Measurements from ENCODE around the gene GRIK4.

GRIK4 gene

DNA sequence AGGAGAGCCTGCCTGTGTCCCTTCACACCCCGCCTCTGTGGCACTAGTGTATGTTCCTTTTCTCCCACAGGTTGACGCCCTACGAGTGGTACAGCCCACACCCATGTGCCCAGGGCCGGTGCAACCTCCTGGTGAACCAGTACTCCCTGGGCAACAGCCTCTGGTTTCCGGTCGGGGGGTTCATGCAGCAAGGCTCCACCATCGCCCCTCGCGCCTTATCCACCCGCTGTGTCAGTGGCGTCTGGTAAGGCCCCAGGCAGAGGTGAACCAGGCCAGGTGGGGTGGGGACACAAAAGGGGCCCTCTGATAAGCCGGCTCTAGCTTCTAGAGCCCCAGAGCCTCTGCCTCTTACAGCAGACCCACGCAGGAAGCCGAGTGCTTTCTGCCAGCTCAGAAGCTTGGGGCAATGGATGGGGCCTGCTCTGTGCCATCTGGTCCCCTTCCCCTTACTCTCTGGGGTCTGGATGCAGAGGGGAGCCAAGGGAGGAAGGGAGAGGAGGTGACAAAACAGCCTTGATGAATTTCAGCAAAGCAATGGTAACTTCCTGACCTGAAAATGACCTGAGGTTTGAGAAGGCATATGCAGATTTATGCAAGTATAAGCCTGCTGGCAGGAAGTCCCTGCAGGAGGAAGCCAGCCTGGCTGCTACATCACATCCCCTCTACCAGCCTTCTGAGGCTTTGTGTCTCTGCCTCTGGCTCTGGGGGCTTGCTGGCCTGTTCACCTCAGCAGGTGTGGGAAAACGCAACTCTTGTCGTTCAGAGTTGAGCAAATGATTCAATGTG is 445.4 kb downstream of the GRIK4 start:
- no peak for DNase-seq (ENCODE audit: low spot score)
- H3K27me3 ChIP-seq (ENCODE audit: insufficient read depth, poor library complexity, severe bottlenecking): no peaks in the 10 kb centered on the region
- ATAC-seq (ENCODE audit: low read depth): no peak
- H3K36me3 ChIP-seq (ENCODE audit: low read depth): no peaks in the 10 kb centered on the region
- no peak overlapping the region for H3K27ac ChIP-seq (ENCODE audit: poor library complexity, severe bottlenecking)
- no peaks in the 10 kb centered on the region for H3K9me3 ChIP-seq (ENCODE audit: severe bottlenecking)
- TF ChIP-seq, protein P1, sequence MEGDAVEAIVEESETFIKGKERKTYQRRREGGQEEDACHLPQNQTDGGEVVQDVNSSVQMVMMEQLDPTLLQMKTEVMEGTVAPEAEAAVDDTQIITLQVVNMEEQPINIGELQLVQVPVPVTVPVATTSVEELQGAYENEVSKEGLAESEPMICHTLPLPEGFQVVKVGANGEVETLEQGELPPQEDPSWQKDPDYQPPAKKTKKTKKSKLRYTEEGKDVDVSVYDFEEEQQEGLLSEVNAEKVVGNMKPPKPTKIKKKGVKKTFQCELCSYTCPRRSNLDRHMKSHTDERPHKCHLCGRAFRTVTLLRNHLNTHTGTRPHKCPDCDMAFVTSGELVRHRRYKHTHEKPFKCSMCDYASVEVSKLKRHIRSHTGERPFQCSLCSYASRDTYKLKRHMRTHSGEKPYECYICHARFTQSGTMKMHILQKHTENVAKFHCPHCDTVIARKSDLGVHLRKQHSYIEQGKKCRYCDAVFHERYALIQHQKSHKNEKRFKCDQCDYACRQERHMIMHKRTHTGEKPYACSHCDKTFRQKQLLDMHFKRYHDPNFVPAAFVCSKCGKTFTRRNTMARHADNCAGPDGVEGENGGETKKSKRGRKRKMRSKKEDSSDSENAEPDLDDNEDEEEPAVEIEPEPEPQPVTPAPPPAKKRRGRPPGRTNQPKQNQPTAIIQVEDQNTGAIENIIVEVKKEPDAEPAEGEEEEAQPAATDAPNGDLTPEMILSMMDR (IDR thresholded peaks at IDR 0.05; ENCODE audit: poor library complexity, severe bottlenecking): no peak
- H3K4me1 ChIP-seq (ENCODE audit: insufficient read depth, poor library complexity, severe bottlenecking): no peaks in the 10 kb centered on the region
- no peak overlapping the region for H3K4me3 ChIP-seq (ENCODE audit: severe bottlenecking)

GRCh38 chr11:120958185-120958584 is 446.6 kb downstream of the GRIK4 start:
- ATAC-seq (ENCODE audit: low read depth): no peak
- Histone ChIP-seq H3K4me1 (ENCODE audit: insufficient read depth, poor library complexity, severe bottlenecking) (no peaks in the 10 kb centered on the region), H3K4me3 (ENCODE audit: severe bottlenecking) (no peak overlapping the region), H3K36me3 (ENCODE audit: low read depth) (no peaks in the 10 kb centered on the region), H3K9me3 (ENCODE audit: severe bottlenecking) (no peaks in the 10 kb centered on the region), H3K27ac (ENCODE audit: poor library complexity, severe bottlenecking) (no peak overlapping the region), H3K27me3 (ENCODE audit: insufficient read depth, poor library complexity, severe bottlenecking) (no peaks in the 10 kb centered on the region)
- TF ChIP-seq, protein P1 (IDR thresholded peaks at IDR 0.05; ENCODE audit: poor library complexity, severe bottlenecking): no peak
- DNase-seq (ENCODE audit: low spot score): no peak

DNA sequence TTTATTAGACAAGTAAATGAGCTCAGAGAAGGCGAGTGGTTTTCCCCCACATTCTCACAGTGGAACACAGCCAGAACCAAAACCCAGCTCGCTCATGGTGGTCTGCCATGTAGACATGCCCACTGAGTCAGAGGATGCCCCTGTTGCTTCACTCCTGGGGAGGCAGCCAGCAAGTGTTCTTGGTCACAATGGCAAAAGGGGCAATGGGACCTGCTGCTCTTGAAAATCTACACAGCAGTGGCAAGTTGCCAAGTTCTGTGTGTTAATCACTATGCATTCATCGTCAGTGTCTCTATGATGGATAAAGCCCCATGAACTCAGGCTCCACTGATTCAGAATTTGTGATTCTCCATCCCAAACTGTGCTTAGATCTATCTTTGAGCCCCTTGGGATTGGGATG is 447.6 kb downstream of the GRIK4 start:
- H3K4me1 ChIP-seq (ENCODE audit: insufficient read depth, poor library complexity, severe bottlenecking): no peaks in the 10 kb centered on the region
- H3K4me3 ChIP-seq (ENCODE audit: severe bottlenecking): no peak overlapping the region
- no peaks in the 10 kb centered on the region for H3K9me3 ChIP-seq (ENCODE audit: severe bottlenecking)
- H3K27ac ChIP-seq (ENCODE audit: poor library complexity, severe bottlenecking): no peak overlapping the region
- DNase-seq (ENCODE audit: low spot score) (no peak), ATAC-seq (ENCODE audit: low read depth) (no peak)
- TF ChIP-seq, protein P1 (IDR thresholded peaks at IDR 0.05; ENCODE audit: poor library complexity, severe bottlenecking): no peak
- H3K36me3 ChIP-seq (ENCODE audit: low read depth): no peaks in the 10 kb centered on the region
- H3K27me3 ChIP-seq (ENCODE audit: insufficient read depth, poor library complexity, severe bottlenecking): no peaks in the 10 kb centered on the region

GRCh38 chr11:120964857-120965256 is 453.3 kb downstream of the GRIK4 start:
- TF ChIP-seq, protein P1 (IDR thresholded peaks at IDR 0.05; ENCODE audit: poor library complexity, severe bottlenecking): no peak
- no peaks in the 10 kb centered on the region for H3K27me3 ChIP-seq (ENCODE audit: insufficient read depth, poor library complexity, severe bottlenecking)
- H3K4me3 ChIP-seq (ENCODE audit: severe bottlenecking): no peak overlapping the region
- ATAC-seq (ENCODE audit: low read depth): peak; percentile 27; the same call in 1 of the 3 replicates
- H3K27ac ChIP-seq (ENCODE audit: poor library complexity, severe bottlenecking): no peak overlapping the region
- H3K36me3 ChIP-seq (ENCODE audit: low read depth): no peaks in the 10 kb centered on the region
- DNase-seq (ENCODE audit: low spot score): no peak
- no peaks in the 10 kb centered on the region for H3K4me1 ChIP-seq (ENCODE audit: insufficient read depth, poor library complexity, severe bottlenecking)
- no peaks in the 10 kb centered on the region for H3K9me3 ChIP-seq (ENCODE audit: severe bottlenecking)

DNA sequence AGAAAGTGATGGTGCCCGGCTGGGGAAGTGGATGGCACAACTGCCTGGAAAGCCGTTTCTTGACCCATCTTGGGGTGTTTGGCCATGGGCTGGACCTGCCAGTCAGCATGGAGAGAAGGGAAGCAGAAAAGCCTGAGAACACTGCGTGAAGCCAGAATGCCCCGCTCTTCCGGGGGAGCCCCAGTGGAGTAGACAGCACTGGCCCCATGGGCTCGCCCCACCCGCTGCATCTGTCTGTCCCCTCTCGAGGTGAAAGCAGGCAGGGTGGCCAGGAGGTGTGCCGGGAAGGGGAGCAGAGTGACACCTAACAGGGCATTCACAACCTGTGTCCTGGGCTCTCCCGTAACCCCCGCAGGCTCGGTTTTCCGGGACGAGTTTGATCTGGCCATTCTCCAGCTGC is 455.3 kb downstream of the GRIK4 start:
- TF ChIP-seq, protein P1 (IDR thresholded peaks at IDR 0.05; ENCODE audit: poor library complexity, severe bottlenecking): no peak
- no peaks in the 10 kb centered on the region for H3K4me1 ChIP-seq (ENCODE audit: insufficient read depth, poor library complexity, severe bottlenecking)
- no peaks in the 10 kb centered on the region for H3K36me3 ChIP-seq (ENCODE audit: low read depth)
- H3K9me3 ChIP-seq (ENCODE audit: severe bottlenecking): no peaks in the 10 kb centered on the region
- no peaks in the 10 kb centered on the region for H3K27me3 ChIP-seq (ENCODE audit: insufficient read depth, poor library complexity, severe bottlenecking)
- DNase-seq (ENCODE audit: low spot score) (no peak), ATAC-seq (ENCODE audit: low read depth) (no peak)
- no peak overlapping the region for H3K4me3 ChIP-seq (ENCODE audit: severe bottlenecking)
- no peak overlapping the region for H3K27ac ChIP-seq (ENCODE audit: poor library complexity, severe bottlenecking)

All from RWPE2 (cell line).